ENCODE measurements around the gene FNIP1.

DNA sequence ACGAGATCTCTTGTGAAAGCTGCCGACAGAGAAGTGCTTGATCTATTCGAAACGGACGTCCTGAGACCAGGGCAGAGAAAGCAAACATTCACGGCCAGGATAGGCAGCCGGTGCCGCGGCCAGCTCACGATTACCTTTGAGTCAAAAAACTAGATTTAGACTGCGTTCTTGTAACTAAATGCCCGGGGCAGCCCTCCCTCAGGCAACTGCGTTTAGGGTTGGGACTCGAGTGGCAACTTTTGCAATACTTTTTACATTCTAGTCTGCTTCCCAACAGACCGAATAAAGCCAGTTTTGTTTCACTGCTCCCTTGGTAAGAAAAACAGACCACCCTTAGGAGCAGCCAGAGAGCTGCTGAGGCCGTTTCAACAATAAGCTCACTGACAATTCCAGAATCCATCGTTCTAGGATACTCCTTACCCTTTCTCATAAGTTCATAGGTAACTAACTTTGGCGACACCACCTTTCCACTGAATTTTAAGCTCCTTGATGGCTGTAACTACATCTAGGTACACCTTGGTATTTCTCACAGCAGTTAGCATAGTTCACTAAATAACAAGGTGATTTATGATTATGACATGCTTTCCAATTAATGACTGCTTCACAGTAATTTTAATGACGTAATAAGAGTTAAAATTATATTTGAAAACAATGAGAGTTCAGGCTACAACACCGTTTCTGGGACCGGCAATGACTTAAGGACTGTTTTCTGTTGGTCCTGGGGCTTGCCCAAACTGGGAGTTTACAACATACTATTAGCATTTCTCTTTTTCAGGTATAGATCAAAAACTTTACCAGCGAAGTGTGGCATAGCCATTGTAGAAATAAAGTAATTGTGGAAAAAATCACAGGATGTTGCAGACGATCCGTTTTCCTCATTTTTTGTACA, 160.9 kb downstream of the FNIP1 start:
- no peak for TF ChIP-seq RAD21 (IDR thresholded peaks at IDR 0.05; ENCODE audit: low read depth)
- no peak for TF ChIP-seq EP300 (IDR thresholded peaks at IDR 0.05; ENCODE audit: borderline replicate concordance)
- no peak for TF ChIP-seq YY1 (IDR thresholded peaks at IDR 0.05; ENCODE audit: low read depth)
- TF ChIP-seq ZBTB7A (IDR thresholded peaks at IDR 0.05; ENCODE audit: low read depth) = no peak
- TF ChIP-seq, protein P1, sequence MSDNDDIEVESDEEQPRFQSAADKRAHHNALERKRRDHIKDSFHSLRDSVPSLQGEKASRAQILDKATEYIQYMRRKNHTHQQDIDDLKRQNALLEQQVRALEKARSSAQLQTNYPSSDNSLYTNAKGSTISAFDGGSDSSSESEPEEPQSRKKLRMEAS (IDR thresholded peaks at IDR 0.05) = no peak
- no peak for TF ChIP-seq CEBPB (IDR thresholded peaks at IDR 0.05)
- TF ChIP-seq, protein P2, sequence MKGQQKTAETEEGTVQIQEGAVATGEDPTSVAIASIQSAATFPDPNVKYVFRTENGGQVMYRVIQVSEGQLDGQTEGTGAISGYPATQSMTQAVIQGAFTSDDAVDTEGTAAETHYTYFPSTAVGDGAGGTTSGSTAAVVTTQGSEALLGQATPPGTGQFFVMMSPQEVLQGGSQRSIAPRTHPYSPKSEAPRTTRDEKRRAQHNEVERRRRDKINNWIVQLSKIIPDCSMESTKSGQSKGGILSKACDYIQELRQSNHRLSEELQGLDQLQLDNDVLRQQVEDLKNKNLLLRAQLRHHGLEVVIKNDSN (IDR thresholded peaks at IDR 0.05) = no peak
- TF ChIP-seq, protein P3, sequence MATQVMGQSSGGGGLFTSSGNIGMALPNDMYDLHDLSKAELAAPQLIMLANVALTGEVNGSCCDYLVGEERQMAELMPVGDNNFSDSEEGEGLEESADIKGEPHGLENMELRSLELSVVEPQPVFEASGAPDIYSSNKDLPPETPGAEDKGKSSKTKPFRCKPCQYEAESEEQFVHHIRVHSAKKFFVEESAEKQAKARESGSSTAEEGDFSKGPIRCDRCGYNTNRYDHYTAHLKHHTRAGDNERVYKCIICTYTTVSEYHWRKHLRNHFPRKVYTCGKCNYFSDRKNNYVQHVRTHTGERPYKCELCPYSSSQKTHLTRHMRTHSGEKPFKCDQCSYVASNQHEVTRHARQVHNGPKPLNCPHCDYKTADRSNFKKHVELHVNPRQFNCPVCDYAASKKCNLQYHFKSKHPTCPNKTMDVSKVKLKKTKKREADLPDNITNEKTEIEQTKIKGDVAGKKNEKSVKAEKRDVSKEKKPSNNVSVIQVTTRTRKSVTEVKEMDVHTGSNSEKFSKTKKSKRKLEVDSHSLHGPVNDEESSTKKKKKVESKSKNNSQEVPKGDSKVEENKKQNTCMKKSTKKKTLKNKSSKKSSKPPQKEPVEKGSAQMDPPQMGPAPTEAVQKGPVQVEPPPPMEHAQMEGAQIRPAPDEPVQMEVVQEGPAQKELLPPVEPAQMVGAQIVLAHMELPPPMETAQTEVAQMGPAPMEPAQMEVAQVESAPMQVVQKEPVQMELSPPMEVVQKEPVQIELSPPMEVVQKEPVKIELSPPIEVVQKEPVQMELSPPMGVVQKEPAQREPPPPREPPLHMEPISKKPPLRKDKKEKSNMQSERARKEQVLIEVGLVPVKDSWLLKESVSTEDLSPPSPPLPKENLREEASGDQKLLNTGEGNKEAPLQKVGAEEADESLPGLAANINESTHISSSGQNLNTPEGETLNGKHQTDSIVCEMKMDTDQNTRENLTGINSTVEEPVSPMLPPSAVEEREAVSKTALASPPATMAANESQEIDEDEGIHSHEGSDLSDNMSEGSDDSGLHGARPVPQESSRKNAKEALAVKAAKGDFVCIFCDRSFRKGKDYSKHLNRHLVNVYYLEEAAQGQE (IDR thresholded peaks at IDR 0.05; ENCODE audit: low read depth) = no peak
- no peak for TF ChIP-seq FOXM1 (IDR thresholded peaks at IDR 0.05; ENCODE audit: borderline replicate concordance, low read depth)
- TF ChIP-seq TEAD4 (IDR thresholded peaks at IDR 0.05) = no peak
- TF ChIP-seq TAF1 (IDR thresholded peaks at IDR 0.05; ENCODE audit: low read depth) = no peak; the same call in none of the 2 replicates
- no peak for TF ChIP-seq TCF12 (IDR thresholded peaks at IDR 0.05; ENCODE audit: low read depth)
- no peak for TF ChIP-seq NFIC (IDR thresholded peaks at IDR 0.05)
